Heart left ventricle (tissue), 16 donors: ENCODE data around the gene PRG3. TPM values are rescaled to one million over a fixed set of nuclear protein-coding genes. Genes with fewer than 3 reads are reported as not detected.

Experiments
- ATAC-seq, 4 donors: fragments of 200-7000 bp; cut with Tn5 transposase; one replicate each; pipeline ENCODE4 v1.9.1; 2020 to 2022; ENCODE audit warnings: moderate library complexity in 4 of 4, mild to moderate bottlenecking in 3 of 4, moderate number of reproducible peaks in 1 of 4
- DNase-seq, 5 donors: peaks; one replicate each; pipeline ENCODE4 v3.0.0-alpha.2; 2020
- H3K27ac ChIP-seq, 12 donors: fragments of 200-600 bp; sonication (generic) in 4 of 12; one replicate each; pipeline versions ENCODE4 v1.5.0 to v1.8.0; 2016 to 2022; ENCODE audit warnings: mild to moderate bottlenecking in 2 of 12
- H3K27me3 ChIP-seq, 9 donors: fragments of 200-600 bp; sonication (generic) in 2 of 9; one replicate each; pipeline versions ENCODE4 v1.5.1 to v1.8.0; 2016 to 2022; ENCODE audit warnings: mild to moderate bottlenecking in 3 of 9
- H3K36me3 ChIP-seq, 9 donors: fragments of 200-600 bp; sonication (generic) in 2 of 9; one replicate each; pipeline versions ENCODE4 v1.5.0 to v1.8.0; 2018 to 2022; ENCODE audit warnings: mild to moderate bottlenecking in 2 of 9
- H3K4me1 ChIP-seq, 12 donors: fragments of 200-600 bp; sonication (generic) in 4 of 12; one replicate each; pipeline versions ENCODE4 v1.5.0 to v1.8.0; 2016 to 2022; ENCODE audit warnings: mild to moderate bottlenecking in 3 of 12
- H3K4me3 ChIP-seq, 12 donors: fragments of 200-600 bp; sonication (generic) in 4 of 12; one replicate each; pipeline versions ENCODE4 v1.5.0 to v1.8.0; 2017 to 2022; ENCODE audit warnings: mild to moderate bottlenecking in 9 of 12, moderate library complexity in 4 of 12
- H3K9me3 ChIP-seq, 12 donors: fragments of 200-600 bp; sonication (generic) in 4 of 12; one replicate each; pipeline versions ENCODE4 v1.5.0 to v1.8.0; 2016 to 2022; ENCODE audit warnings: mild to moderate bottlenecking in 1 of 12
- CTCF ChIP-seq, 12 donors: fragments of 200-600 bp; sonication (generic) in 4 of 12; IDR thresholded peaks; one replicate each; pipeline versions ENCODE4 v1.5.0 to v1.8.0; 2018 to 2022; ENCODE audit warnings: antibody characterized with exemption in 12 of 12, mild to moderate bottlenecking in 5 of 12
- POLR2A ChIP-seq, 2 donors: fragments of 450-650 bp; IDR thresholded peaks; one replicate each; pipeline ENCODE4 v1.6.1; 2017; ENCODE audit warnings: antibody characterized with exemption in 2 of 2, mild to moderate bottlenecking in 2 of 2, moderate library complexity in 2 of 2
- WGBS, 4 donors: extraction: QIAGEN DNeasy Blood & Tissue Kit in 2 of 4; methylation state at CpG; one replicate each; pipeline versions ENCODE4 v1.1.5 to v1.1.7; 2013 to 2018; 5-methylcytosine and 5-hydroxymethylcytosine counted together
- intact Hi-C, 10 donors: fragments of 100-400 bp; cut with DNase I; formaldehyde crosslinking; loops; one replicate each; pipeline versions ENCODE4 v1.11.1 to v1.14.2; 2022
- polyA plus RNA-seq, 2 donors: library from polyadenylated mRNA; stranded (reverse); fragments of 200-250 nt; gene quantifications; one replicate each; pipeline ENCODE4 v1.2.3, GENCODE V29; 2013
- total RNA-seq, 9 donors: library from RNA; depleted of rRNA in 2 of 9; stranded (reverse); fragments of >200 nt in 2 of 9; fragmentation: NEBNext Ultra II Directional in 3 of 9; extraction: Animal tissue kit (Norgen Biotek cat#: 25700) in 3 of 9; gene quantifications; one replicate each; pipeline versions ENCODE4 v1.1.0 to v1.2.4, GENCODE V29; 2016 to 2023
- donor health status: ischemic (EF 13 %, LVEDD 7.1; RV severe dilation, severe dysfunction).
- donor health status: healthy with polysubstance abuse.
- donor health status: DM: no; HTN: yes; CAD: no.
- donor health status: DM: no; HTN: no; CAD: no.
- donor health status: ischemic (EF 25% LVEDD 6.9; RV normal size, moderate dysfunction).
- donor health status: ischemic (EF 25% LVEDD 5.7; RV mildly dilated, moderate dysfunction).
- donor health status: healthy.
- donor health status: DM: yes; HTN: yes; CAD: no.
- donor health status: ischemic (EF 35%, LVEDD 5.7; RV mildly dilated, moderate dysfunction).
- donor health status: nonischemic (EF 11% LVEDD 7.7; RV severe dilation, severe dysfunction).
- donor health status: DM: yes; HTN: yes; CAD: no.
- donor health status: PGD.
- donor health status: ischemic (EF 29% LVEDD 5.4; RV normal size, mild dysfunction).
- donor health status: nonischemic (EF 23%, LVEDD 6.1; RV moderate dilation, normal function).

Gene PRG3
- total and polyA plus RNA-seq, 11 donors = not detected

GRCh38 chr11:57370251-57370650 is 10.7 kb downstream of the PRG3 start:
- Histone ChIP-seq H3K36me3 (no peaks in the 10 kb centered on the region), H3K9me3 (no peaks in the 10 kb centered on the region), H3K4me3 (no peak overlapping the region), H3K4me1 (peaks cover 0 to 31% (median 13%) of the 10 kb centered on the region in 12 donors), H3K27ac (no peak overlapping the region), H3K27me3 (no peaks in the 10 kb centered on the region)
- WGBS, 4 donors = 80 to 89% (median 82%) methylated on average over 7 of the region's 7 CpGs
- TF ChIP-seq POLR2A (IDR thresholded peaks at IDR 0.05) = no peak
- intact Hi-C loops = no loop called here
- ATAC-seq (no peak), DNase-seq (no peak)

GRCh38 chr11:57368845-57369232 is 12.1 kb downstream of the PRG3 start:
- no peaks in the 10 kb centered on the region for H3K36me3 ChIP-seq
- no peaks in the 10 kb centered on the region for H3K27me3 ChIP-seq
- TF ChIP-seq CTCF (IDR thresholded peaks at IDR 0.05) (no peak), POLR2A (IDR thresholded peaks at IDR 0.05) (no peak)
- 69 to 76% (median 73%) methylated on average over 5 of the region's 5 CpGs for WGBS, 4 donors
- intact Hi-C loops = no loop called here
- H3K27ac ChIP-seq = no peak overlapping the region
- no peak overlapping the region for H3K4me3 ChIP-seq
- ATAC-seq (peak in 1 of 4 donors; percentile 25), DNase-seq (no peak)
- H3K9me3 ChIP-seq = no peaks in the 10 kb centered on the region
- peaks cover 0 to 31% (median 13%) of the 10 kb centered on the region in 12 donors for H3K4me1 ChIP-seq

- Histone ChIP-seq H3K36me3 (no peaks in the 10 kb centered on the region), H3K4me3 (no peak overlapping the region), H3K4me1 (peaks cover 0 to 29% (median 11%) of the 10 kb centered on the region in 12 donors), H3K9me3 (no peaks in the 10 kb centered on the region), H3K27me3 (peaks cover 0 to 3% (median 0%) of the 10 kb centered on the region in 9 donors), H3K27ac (no peak overlapping the region)
- WGBS, 4 donors = 58 to 69% (median 64%) methylated on average over 13 to 19 of the region's 19 CpGs
- peak in 1 of 5 donors; percentile 40 for DNase-seq
- ATAC-seq = peak in 1 of 4 donors; percentile 71
- intact Hi-C loops = no loop called here
- TF ChIP-seq CTCF (IDR thresholded peaks at IDR 0.05) (no peak), POLR2A (IDR thresholded peaks at IDR 0.05) (no peak)
Measured at GRCh38 chr11:57368106-57368844, 12.7 kb downstream of the PRG3 start.

GRCh38 chr11:57364851-57365660 is 15.9 kb downstream of the PRG3 start:
- intact Hi-C loops = no loop called here
- WGBS, 4 donors = 76 to 90% (median 85%) methylated on average over 9 of the region's 9 CpGs
- DNase-seq (no peak), ATAC-seq (no peak)
- Histone ChIP-seq H3K9me3 (no peaks in the 10 kb centered on the region), H3K27ac (no peak overlapping the region), H3K4me3 (no peak overlapping the region), H3K4me1 (peaks cover 0 to 11% (median 0%) of the 10 kb centered on the region in 12 donors), H3K36me3 (no peaks in the 10 kb centered on the region), H3K27me3 (peaks cover 0 to 4% (median 0%) of the 10 kb centered on the region in 9 donors)
- TF ChIP-seq CTCF (IDR thresholded peaks at IDR 0.05) = no peak
- no peak for TF ChIP-seq POLR2A (IDR thresholded peaks at IDR 0.05)
